HEK293T (cell line): ENCODE results near the gene MAP2K7.
A peak's percentile ranks its signal among the peaks of the same experiment; 100 is the strongest.
"Not testable (repeated sequence)": the region's sequence is repeated elsewhere in the genome, so short reads cannot be mapped to it uniquely, and the experiment has no call there.

Experiments
- CTCF ChIA-PET: fragments of 350-600 bp; formaldehyde crosslinking; extraction: SDS; loops from one replicate; lab custom pipeline; 2021; ENCODE audit warnings: antibody characterized with exemption, inconsistent platforms; lab: Yijun Ruan, JAX
- POLR2A ChIA-PET: fragments of 350-600 bp; formaldehyde crosslinking; extraction: SDS; loops from one replicate; lab custom pipeline; 2020; ENCODE audit warnings: antibody characterized with exemption, inconsistent platforms; lab: Yijun Ruan, JAX
- DNase-seq: peaks from one replicate; pipeline ENCODE4 v3.0.0; 2012; ENCODE audit warnings: mixed read lengths; ENCODE audit errors: extremely low spot score
- ARNT ChIP-seq: fragments of 450-650 bp; IDR thresholded peaks from 2 replicates; pipeline ENCODE4 v1.6.1; 2017; ENCODE audit warnings: mild to moderate bottlenecking
- BHLHE40 ChIP-seq: fragments of 450-650 bp; IDR thresholded peaks from 2 replicates; pipeline ENCODE4 v1.6.1; 2016; ENCODE audit warnings: mild to moderate bottlenecking, moderate library complexity, borderline replicate concordance
- ELF4 ChIP-seq: fragments of 450-650 bp; IDR thresholded peaks from 2 replicates; pipeline ENCODE4 v1.6.1; 2017; ENCODE audit warnings: antibody characterized with exemption
- FOXA1 ChIP-seq: fragments of 450-650 bp; IDR thresholded peaks from 2 replicates; pipeline ENCODE4 v1.6.1; 2016; ENCODE audit warnings: mild to moderate bottlenecking
- FOXK2 ChIP-seq: fragments of 450-650 bp; IDR thresholded peaks from 2 replicates; pipeline ENCODE4 v1.6.1; 2016; ENCODE audit warnings: mild to moderate bottlenecking
- FOXM1 ChIP-seq: fragments of 450-650 bp; IDR thresholded peaks from 2 replicates; pipeline ENCODE4 v1.6.1; 2017; ENCODE audit warnings: mild to moderate bottlenecking, borderline replicate concordance
- HDGF ChIP-seq: fragments of 450-650 bp; IDR thresholded peaks from 2 replicates; pipeline ENCODE4 v1.6.1; 2017; ENCODE audit warnings: antibody characterized with exemption, borderline replicate concordance
- L3MBTL2 ChIP-seq: fragments of 450-650 bp; conservative IDR thresholded peaks from 2 replicates; pipeline ENCODE4 v1.6.1; 2016; ENCODE audit warnings: mild to moderate bottlenecking
- LEF1 ChIP-seq: fragments of 450-650 bp; IDR thresholded peaks from 2 replicates; pipeline ENCODE4 v1.6.1; 2017; ENCODE audit warnings: mild to moderate bottlenecking, borderline replicate concordance
- SP1 ChIP-seq: fragments of 450-650 bp; IDR thresholded peaks from 2 replicates; pipeline ENCODE4 v1.6.1; 2017
- TARDBP ChIP-seq: fragments of 450-650 bp; IDR thresholded peaks from 2 replicates; pipeline ENCODE4 v1.6.1; 2016
- ZNF384 ChIP-seq: fragments of 450-650 bp; IDR thresholded peaks from 2 replicates; pipeline ENCODE4 v1.6.1; 2016
- TF ChIP-seq, protein P1 (sequence below): fragments of 450-650 bp; IDR thresholded peaks from 2 replicates; pipeline ENCODE4 v1.6.1; 2016

MAP2K7 gene

GRCh38 chr19:7917267-7918061 lies 13.8 kb downstream of the MAP2K7 start:
- TF ChIP-seq BHLHE40, result no peak
- DNase-seq, result no peak
- CTCF ChIA-PET, result no interaction called here
- POLR2A ChIA-PET, result interaction anchor here (1.1 kb wide), 1 partner anchor 14 kb away, joined by 3 read pairs; the partner anchor contains the start of gene MAP2K7

- CTCF ChIA-PET, DNase-seq: not testable (repeated sequence)
- POLR2A ChIA-PET, result interaction anchor here (1.1 kb wide), 1 partner anchor 15 kb away, joined by 3 read pairs; the partner anchor contains the start of gene MAP2K7
Observed at GRCh38 chr19:7918062-7918614, 14.5 kb downstream of the MAP2K7 start.

DNA sequence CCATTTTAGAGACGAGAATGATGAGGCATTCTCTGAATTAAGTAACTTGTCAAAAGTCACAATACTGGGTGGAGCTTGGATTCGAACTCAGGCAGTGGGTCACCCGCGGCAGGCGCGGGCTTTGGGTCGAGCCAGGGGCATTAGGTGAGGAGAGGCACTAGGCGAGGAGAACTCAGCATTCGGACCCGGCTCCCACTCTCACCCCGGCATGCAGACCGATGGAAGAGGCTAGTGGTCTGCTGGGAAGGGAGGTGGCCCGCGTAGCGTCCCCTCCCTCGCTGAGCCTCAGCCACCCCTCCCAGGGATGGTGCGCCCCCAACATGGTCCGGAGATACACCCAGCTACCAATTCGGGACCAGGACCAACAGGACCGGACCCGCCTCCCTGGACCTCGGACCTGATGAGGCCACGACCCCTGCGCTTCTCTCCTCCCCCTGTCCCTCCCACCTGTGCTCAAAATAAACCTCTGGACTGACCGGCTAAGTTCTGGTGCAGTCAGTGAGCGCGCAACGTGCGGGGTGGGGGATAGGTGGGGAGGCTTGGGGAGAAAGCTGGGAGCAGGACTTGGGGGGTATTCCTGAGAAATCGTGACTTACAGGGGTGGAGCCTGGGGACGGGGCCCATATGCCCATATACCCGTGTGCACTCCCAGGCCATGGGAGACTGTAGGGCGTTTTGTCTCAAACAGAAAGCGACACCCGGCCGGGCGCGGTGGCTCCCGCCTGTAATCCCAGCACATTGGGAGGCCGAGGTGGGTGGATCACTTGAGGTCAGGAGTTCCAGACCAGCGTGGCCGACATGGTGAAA lies 15.1 kb downstream of the MAP2K7 start:
- POLR2A ChIA-PET, result interaction anchor here (1.0 to 3.3 kb wide), 7 partner anchors 9 to 50 kb away, joined by 3 to 30 read pairs (median 4); partner anchors contain the start of genes MAP2K7 and TIMM44

DNA sequence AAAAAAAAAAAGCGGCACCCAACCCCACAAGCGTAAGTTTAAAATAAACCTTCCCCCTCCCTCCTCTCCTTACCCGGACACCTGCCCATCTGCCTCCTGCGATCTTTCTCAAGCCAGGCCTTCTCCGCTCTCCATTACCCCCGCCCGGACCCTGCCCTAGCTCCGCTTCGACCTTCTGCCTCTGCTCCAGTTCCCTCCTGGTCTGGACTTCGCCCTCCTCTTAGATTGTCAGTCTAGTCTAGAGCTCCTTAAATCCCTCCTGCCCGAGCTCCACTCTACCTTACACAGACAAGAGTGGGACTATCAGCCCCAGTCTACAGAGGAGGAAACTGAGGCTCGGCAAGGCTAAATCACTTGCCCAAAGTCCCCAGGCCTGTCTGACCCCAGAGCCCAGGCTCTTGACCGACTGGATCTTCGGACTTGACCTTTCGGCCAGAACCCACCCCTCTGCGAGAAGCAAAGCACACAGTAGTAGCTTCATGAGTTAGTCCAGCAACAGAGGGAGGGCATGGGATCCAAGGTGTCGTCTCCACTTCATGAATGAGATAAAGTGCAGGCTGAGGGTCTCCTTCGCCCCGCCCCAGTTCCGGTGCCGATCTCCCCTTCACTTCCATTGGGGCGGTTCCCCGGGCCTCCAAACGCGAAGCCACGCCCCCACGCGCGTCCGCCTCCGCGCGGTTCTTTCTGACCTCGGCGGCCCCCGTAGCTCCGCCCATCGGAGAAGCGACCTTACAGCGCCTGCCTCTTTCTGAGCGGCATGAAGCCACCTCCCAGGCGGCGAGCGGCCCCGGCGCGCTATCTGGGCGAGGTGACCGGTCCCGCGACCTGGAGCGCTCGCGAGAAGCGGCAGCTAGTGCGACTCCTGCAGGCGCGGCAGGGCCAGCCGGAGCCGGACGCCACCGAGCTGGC lies 16.2 kb downstream of the MAP2K7 start, which contains the start of gene SNAPC2:
SNAPC2 (plus strand) TSS at position 729 of the 909 bp plus-strand sequence; CDS start at position 758, 29 bp downstream.
- POLR2A ChIA-PET, result interaction anchor here (0.6 to 3.3 kb wide), 13 partner anchors 8 to 290 kb away, joined by 3 to 30 read pairs (median 4); partner anchors contain the start of genes LRRC8E, MAP2K7, PET100 and TIMM44
- TF ChIP-seq, protein P1, sequence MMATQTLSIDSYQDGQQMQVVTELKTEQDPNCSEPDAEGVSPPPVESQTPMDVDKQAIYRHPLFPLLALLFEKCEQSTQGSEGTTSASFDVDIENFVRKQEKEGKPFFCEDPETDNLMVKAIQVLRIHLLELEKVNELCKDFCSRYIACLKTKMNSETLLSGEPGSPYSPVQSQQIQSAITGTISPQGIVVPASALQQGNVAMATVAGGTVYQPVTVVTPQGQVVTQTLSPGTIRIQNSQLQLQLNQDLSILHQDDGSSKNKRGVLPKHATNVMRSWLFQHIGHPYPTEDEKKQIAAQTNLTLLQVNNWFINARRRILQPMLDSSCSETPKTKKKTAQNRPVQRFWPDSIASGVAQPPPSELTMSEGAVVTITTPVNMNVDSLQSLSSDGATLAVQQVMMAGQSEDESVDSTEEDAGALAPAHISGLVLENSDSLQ, result 0 out of 2 replicates have a peak, but pooled peaks have one; percentile 12
- TF ChIP-seq ARNT (no peak), SP1 (0 out of 2 replicates have a peak, but pooled peaks have one; percentile 53), HDGF (peak; percentile 62; the same call in 1 of the 2 replicates)
- DNase-seq, result peak; percentile 85
- CTCF ChIA-PET, result interaction anchor here (0.8 to 2.9 kb wide), 6 partner anchors 9 to 67 kb away, joined by 3 to 19 read pairs (median 3); partner anchors contain the start of gene MAP2K7

More for the DNA sequence above, 15.1 kb downstream of the MAP2K7 start:
- DNase-seq, result no peak
- TF ChIP-seq FOXM1 (no peak), ARNT (no peak), SP1 (no peak), TARDBP (no peak), FOXA1 (no peak), ZNF384 (no peak), FOXK2 (no peak), BHLHE40 (no peak), HDGF (no peak), ELF4 (no peak), LEF1 (no peak), L3MBTL2 (no peak)
- TF ChIP-seq, protein P1, result no peak
- CTCF ChIA-PET, result interaction anchor here (2.9 kb wide), 1 partner anchor 50 kb away, joined by 19 read pairs; no protein-coding TSS in a partner anchor

DNA sequence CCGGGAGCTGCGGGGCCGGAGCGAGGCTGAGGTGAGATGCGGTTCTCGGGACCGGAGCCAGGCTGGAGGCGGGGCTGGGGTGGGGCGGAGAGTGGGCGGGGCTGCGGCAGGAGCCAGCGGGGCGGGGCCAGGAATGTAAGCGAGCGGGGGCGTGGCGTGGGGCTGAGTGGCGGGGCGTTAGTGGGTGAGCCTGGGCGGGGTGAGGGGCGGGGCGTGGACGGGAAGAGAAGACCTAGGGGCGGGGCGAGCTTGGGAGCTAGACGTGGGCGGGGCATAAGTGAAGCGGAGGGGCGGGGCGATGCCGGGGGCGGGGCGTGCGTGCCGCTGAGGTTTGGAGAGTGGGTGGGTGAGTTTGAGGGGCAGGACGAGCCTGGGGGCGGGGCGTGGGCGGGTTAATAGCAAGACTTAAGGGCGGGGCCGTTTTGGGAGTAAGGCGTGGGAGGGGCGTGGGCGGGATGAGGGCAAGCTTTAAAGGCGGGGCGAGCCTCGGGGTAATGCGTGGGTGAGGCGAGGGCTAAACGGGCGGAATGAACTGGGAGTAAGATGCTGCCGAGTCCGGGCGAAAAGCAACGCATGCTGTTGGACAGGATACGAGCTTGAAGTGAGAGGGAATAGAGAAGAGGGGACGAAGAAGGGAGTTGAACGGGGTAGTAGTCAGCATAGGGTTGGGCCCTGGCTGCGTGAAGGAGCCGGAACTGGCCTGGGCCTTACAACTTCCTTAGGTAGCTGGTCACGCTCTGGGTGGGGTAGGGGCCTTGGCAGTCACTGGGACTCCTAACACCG lies 17.0 kb downstream of the MAP2K7 start:
- ChIA-PET CTCF (interaction anchor here (0.6 to 2.9 kb wide), 7 partner anchors 8 to 68 kb away, joined by 3 to 19 read pairs (median 3); partner anchors contain the start of gene MAP2K7), POLR2A (interaction anchor here (0.8 to 3.3 kb wide), 11 partner anchors 9 to 291 kb away, joined by 3 to 30 read pairs (median 6); partner anchors contain the start of genes LRRC8E, MAP2K7, PET100 and TIMM44)
- no peak for TF ChIP-seq FOXA1
- TF ChIP-seq, protein P1, result peak; percentile 48
- DNase-seq, result peak; percentile 94
